Measurements from ENCODE around the gene RASA2. TPM values are rescaled to one million over a fixed set of nuclear protein-coding genes. Genes with fewer than 3 reads are reported as not detected.

Gene RASA2
- total RNA-seq, 3 donors from 2014 or later = 15.2 to 43.2 (median 22.0) TPM

DNA sequence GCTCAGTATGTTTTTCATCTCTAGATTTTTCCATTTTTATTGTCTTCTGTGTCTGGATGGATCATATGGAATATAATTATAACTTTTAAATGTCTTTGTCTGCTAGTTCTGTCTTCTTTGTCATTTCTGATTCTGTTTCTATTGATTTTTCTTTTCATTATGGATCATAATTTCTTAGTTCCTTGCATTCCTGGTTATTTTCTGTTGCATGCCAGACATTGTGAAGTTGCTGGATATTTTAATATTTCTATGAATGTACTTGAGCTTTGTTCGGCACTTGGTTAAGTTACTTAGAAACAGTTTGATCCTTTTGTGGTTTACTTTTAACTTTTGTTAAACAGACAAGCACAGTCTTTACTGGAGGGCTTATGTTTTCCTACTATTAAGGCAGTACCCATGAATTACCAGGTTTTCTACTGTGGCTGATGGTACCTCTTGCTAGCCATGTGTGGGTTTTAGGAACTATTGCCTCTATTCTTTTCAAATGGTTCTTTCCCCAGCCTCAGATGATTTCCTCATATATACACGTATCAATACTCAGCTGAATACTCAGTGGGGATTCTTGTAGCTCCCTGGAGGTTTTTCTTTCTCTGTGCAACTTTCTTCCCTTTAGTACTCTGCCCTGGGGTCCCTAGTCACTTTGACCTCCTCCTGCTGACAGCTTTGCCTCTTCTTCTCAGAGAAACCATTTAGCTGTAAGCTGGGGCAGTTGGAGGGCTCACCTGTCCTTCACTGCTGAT is 64.3 kb downstream of the RASA2 start:
- no peak overlapping the region for H3K4me3 ChIP-seq
- DNase-seq (ENCODE audit: low spot score in 2 of 2) = no peak
- H3K9me3 ChIP-seq = peaks cover 0 to 6% of the 10 kb centered on the region in 2 donors
- H3K36me3 ChIP-seq = peaks cover 9% of the 10 kb centered on the region
- H3K4me1 ChIP-seq = no peaks in the 10 kb centered on the region
- TF ChIP-seq POLR2A (IDR thresholded peaks at IDR 0.05) (no peak), POLR2AphosphoS5 (IDR thresholded peaks at IDR 0.05) (no peak)
- TF ChIP-seq, protein P1, sequence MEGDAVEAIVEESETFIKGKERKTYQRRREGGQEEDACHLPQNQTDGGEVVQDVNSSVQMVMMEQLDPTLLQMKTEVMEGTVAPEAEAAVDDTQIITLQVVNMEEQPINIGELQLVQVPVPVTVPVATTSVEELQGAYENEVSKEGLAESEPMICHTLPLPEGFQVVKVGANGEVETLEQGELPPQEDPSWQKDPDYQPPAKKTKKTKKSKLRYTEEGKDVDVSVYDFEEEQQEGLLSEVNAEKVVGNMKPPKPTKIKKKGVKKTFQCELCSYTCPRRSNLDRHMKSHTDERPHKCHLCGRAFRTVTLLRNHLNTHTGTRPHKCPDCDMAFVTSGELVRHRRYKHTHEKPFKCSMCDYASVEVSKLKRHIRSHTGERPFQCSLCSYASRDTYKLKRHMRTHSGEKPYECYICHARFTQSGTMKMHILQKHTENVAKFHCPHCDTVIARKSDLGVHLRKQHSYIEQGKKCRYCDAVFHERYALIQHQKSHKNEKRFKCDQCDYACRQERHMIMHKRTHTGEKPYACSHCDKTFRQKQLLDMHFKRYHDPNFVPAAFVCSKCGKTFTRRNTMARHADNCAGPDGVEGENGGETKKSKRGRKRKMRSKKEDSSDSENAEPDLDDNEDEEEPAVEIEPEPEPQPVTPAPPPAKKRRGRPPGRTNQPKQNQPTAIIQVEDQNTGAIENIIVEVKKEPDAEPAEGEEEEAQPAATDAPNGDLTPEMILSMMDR (IDR thresholded peaks at IDR 0.05) = no peak
- no peaks in the 10 kb centered on the region for H3K27me3 ChIP-seq
- intact Hi-C loops (cut with DNase I; ENCODE audit: low total_unique reads) = no loop called here
- no peak overlapping the region for H3K27ac ChIP-seq

DNA sequence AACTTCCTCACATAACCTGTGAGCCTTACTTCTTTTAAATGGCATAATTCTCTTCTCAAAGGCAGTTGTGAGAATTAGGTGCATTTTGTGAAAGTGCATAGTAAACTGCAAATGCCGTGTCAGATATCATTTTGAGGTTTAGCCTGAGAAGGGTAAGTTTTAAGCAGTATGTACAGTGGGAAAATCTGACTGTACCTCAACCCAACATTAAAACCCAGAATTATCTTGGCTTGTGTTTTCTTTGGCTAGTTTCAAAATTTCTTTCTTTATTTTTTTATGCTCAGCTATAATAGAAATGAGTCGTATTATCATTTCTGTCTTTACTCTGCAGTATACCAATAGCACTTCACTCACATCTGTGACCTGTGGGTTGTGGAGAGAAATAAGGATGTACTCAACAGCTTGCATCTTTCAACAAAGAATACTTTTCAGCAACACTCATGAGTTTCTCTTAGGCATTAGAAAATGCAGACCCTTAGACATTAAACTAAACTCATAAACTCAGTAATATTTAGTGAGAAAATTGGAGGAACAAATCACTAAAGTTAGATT is 65.7 kb downstream of the RASA2 start:
- intact Hi-C loops (cut with DNase I; ENCODE audit: low total_unique reads) = no loop called here
- Histone ChIP-seq H3K36me3 (peaks cover 9% of the 10 kb centered on the region), H3K9me3 (peaks cover 0 to 4% of the 10 kb centered on the region in 2 donors), H3K27ac (no peak overlapping the region), H3K27me3 (no peaks in the 10 kb centered on the region), H3K4me1 (no peaks in the 10 kb centered on the region), H3K4me3 (no peak overlapping the region)
- TF ChIP-seq POLR2A (IDR thresholded peaks at IDR 0.05) (no peak), POLR2AphosphoS5 (IDR thresholded peaks at IDR 0.05) (no peak)
- TF ChIP-seq, protein P1 (IDR thresholded peaks at IDR 0.05) = no peak
- no peak for DNase-seq (ENCODE audit: low spot score in 2 of 2)

DNA sequence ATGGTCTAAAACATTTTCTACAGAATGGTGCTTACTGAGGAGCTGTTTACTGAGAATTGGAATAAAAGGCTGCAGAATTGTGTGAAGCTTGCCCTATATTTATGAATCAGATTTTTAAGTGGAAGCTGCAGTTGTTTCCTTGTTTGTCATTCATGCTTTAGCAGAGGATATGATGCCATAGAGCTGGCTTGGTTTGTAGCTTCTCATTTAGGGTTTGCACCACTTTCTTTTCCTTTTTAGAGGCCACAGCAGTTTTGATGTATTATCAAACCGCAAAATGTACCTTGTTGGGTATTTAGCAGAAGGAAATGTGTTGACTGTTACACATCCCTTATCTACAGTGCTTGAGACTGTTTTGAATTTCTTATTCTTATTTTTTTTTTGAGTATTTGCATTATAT is 66.2 kb downstream of the RASA2 start:
- Histone ChIP-seq H3K4me3 (no peak overlapping the region), H3K27me3 (no peaks in the 10 kb centered on the region), H3K36me3 (peaks cover 9% of the 10 kb centered on the region), H3K27ac (no peak overlapping the region), H3K4me1 (no peaks in the 10 kb centered on the region), H3K9me3 (no peaks in the 10 kb centered on the region)
- intact Hi-C loops (cut with DNase I; ENCODE audit: low total_unique reads) = no loop called here
- no peak for DNase-seq (ENCODE audit: low spot score in 2 of 2)
- TF ChIP-seq, protein P1 (IDR thresholded peaks at IDR 0.05) = no peak
- TF ChIP-seq POLR2AphosphoS5 (IDR thresholded peaks at IDR 0.05) (no peak), POLR2A (IDR thresholded peaks at IDR 0.05) (no peak)

DNA sequence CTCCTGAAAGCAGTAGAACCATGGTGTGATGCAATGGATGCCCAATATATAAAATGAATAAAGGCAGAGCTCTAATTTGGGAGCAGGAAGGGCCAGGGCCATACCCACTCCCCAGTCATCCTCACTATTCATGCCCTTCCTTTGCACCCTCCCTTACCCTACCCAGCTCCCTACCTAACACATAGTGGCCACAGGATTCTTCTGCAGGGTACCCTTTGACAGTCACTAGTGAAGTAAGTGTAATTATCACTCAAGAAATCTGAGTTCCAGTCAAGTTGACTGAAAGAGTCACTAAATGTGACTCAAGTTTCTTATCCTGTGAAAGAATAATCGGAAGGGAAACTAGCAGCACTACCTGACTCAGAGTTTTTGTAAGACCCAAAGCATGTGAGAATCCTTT is 69.2 kb downstream of the RASA2 start:
- no peak for DNase-seq (ENCODE audit: low spot score in 2 of 2)
- H3K9me3 ChIP-seq = no peaks in the 10 kb centered on the region

More for the DNA sequence above, 69.2 kb downstream of the RASA2 start:
- H3K36me3 ChIP-seq = peaks cover 4% of the 10 kb centered on the region
- H3K4me3 ChIP-seq = no peak overlapping the region
- no peak overlapping the region for H3K27ac ChIP-seq
- TF ChIP-seq POLR2AphosphoS5 (IDR thresholded peaks at IDR 0.05) (no peak), POLR2A (IDR thresholded peaks at IDR 0.05) (no peak)
- TF ChIP-seq, protein P1 (IDR thresholded peaks at IDR 0.05) = no peak
- H3K4me1 ChIP-seq = no peaks in the 10 kb centered on the region
- intact Hi-C loops (cut with DNase I; ENCODE audit: low total_unique reads) = no loop called here
- H3K27me3 ChIP-seq = no peaks in the 10 kb centered on the region

Data from breast epithelium (tissue), 4 donors.